Measurements from ENCODE around the gene CDC14B.
"Not testable (repeated sequence)": the region's sequence is repeated elsewhere in the genome, so short reads cannot be mapped to it uniquely, and the experiment has no call there.

CDC14B gene

GRCh38 chr9:96540106-96540505 is 79.5 kb downstream of the CDC14B start:
- DNase-seq (ENCODE audit: low spot score) = no peak

DNA sequence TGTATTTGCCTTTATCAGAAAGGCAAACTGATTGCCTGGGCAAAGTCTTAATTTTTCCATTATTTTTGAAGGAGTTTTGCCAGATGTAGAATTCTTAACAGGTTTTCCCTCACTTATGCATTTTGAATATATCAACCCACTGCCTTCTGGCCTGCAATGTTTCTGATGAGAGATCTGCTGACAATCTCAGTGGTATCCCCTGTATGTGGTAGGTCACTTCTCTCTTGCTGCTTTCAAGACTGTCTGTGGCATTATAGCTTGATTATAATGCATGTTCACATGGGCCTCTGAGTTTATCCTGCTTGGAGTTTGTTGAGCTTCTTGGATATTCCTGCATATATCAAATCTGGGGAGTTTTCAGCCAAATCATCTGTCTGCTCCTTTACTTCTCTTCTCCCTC is 87.5 kb downstream of the CDC14B start:
- no peak for DNase-seq (ENCODE audit: low spot score)

- DNase-seq (ENCODE audit: low spot score) = no peak
Observed at GRCh38 chr9:96524764-96525163, 94.9 kb downstream of the CDC14B start.

DNA sequence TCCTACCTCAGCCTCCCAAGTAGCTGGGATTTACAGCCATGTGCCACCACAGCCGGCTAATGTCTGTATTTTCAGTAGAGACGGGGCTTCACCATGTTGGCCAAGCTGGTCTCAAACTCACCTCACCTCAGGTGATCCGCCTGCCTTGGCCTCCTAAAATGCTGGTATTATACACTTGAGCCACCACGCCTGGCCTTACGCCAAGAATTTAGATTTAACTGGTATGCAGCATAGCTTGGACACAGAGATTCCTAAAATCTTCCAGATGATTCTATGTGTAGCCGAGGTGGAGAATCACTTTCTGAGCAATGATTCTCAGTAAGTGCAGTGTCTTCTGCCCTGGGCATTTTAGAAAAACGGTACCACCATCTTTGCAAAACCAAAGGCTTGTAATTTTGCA is 95.6 kb downstream of the CDC14B start:
- no peak for DNase-seq (ENCODE audit: low spot score)

DNA sequence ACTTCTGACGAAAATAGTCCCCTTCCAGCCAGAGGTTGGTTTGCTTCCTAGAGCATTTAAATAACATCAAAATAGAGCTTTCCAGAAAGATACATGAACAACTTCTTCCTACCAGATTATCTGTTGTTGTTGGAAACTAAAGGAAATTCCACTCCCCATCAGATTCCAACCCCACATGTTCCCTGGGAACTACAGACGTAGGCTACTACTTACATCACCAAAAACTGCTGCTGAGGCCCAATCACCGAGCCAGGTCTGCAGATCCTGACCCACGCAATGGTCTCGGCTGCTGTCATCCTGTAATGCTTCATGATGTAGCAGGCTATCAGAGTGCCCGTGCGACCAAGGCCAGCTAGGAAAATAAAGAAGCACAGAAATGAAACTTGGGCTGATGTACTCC is 96.3 kb downstream of the CDC14B start:
- no peak for DNase-seq (ENCODE audit: low spot score)

- no peak for DNase-seq (ENCODE audit: low spot score)
Observed at GRCh38 chr9:96522366-96522765, 97.3 kb downstream of the CDC14B start.

GRCh38 chr9:96519787-96520186 is 99.9 kb downstream of the CDC14B start:
- no peak for DNase-seq (ENCODE audit: low spot score)

- no peak for DNase-seq (ENCODE audit: low spot score)
Observed at GRCh38 chr9:96519095-96519494, 100.5 kb downstream of the CDC14B start.

GRCh38 chr9:96515621-96516470 is 103.8 kb downstream of the CDC14B start:
- DNase-seq (ENCODE audit: low spot score) = peak; percentile 36

GRCh38 chr9:96514800-96515158 is 104.9 kb downstream of the CDC14B start:
- no peak for DNase-seq (ENCODE audit: low spot score)

DNA sequence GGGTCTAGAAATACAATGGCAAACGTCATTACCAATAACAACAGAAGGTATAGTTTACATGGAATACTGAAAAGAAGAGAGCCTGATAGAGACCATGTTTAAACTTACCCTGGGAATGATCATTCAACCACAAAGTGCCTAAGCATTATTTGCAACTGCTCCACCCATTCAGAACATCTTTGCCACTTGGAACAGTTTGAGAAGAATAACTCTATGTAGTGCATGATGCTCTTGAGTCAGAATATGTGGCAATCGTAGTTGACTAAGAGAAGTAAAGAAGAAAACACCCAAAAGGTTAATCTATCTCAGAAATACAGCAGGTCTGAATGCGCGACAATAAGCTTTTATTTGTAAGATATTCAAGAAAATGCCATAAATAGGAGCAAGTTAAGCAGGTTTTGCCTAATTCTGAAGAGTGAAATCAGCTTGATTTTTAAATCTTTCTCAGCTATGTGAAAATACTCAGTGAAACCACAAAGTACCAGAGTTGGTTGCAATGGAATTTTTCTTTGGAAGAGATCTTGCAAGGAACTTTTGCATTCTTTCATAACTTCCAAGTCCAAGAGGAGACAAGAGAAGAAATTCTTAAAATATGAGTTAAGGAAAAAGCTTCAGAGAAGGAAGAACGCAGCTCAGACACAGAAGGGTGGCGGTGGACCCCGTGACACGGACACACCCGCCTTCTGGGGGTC is 105.4 kb downstream of the CDC14B start:
- DNase-seq (ENCODE audit: low spot score) = peak; percentile 75

DNA sequence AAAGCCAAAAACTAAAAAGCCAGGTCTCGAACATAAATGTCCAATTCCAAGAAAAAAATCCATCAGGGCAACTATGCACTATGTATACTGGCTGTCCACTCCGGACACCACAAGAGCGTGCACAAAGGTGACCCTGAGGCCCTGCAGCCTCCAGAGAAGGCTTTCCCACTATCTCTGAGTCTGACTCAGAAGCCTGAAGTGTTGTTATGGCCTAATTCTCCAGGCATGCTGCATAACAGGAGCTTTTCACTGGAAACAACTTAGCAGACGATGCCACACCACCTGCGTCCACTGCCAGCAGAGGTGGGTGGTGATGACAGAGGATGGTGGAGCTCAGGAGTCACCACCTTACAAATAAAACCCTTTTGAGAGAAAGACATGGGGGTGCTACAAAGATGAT is 106.0 kb downstream of the CDC14B start:
- DNase-seq (ENCODE audit: low spot score) = peak; percentile 63

- DNase-seq (ENCODE audit: low spot score) = no peak
Observed at GRCh38 chr9:96512240-96512639, 107.4 kb downstream of the CDC14B start.

- peak; percentile 26 for DNase-seq (ENCODE audit: low spot score)
Observed at GRCh38 chr9:96510258-96510657, 109.4 kb downstream of the CDC14B start.

DNA sequence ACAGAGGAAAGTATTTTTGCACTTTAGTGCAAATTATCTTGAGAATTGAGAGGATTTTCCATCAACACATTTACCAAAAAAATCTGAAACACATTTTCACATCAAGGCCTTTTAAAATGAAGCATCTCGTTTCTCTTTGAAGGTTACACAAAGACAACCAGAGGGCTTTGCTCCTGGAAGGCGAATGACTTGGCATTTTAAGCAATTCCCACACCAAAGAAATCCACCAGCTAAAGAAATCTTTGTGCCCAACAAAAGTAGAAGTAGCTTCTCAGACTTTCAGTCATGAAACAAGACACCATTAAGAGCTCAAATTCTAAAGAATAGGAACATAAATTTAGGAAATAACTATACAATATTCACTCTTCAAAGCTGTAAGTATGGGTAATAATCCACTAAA is 109.8 kb downstream of the CDC14B start:
- DNase-seq (ENCODE audit: low spot score) = no peak

DNA sequence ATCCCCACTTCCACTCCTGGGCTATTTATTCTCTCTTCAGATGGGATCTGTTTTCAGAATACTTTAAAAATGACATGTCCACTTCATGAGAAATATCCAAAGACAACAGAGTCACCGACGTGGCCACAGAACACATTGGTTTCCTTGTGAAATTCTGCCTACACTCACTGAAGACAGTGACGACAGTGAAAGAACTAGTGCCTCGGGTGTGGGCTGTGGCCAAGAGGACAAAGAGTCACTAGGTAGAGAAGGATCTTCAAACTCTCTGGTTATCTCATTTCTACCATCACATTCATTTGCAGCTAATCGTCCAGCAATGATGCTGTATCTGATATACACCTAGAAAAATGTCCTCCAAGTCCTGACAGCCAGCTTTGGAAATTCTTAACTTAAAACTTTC is 110.6 kb downstream of the CDC14B start:
- DNase-seq (ENCODE audit: low spot score) = no peak

DNA sequence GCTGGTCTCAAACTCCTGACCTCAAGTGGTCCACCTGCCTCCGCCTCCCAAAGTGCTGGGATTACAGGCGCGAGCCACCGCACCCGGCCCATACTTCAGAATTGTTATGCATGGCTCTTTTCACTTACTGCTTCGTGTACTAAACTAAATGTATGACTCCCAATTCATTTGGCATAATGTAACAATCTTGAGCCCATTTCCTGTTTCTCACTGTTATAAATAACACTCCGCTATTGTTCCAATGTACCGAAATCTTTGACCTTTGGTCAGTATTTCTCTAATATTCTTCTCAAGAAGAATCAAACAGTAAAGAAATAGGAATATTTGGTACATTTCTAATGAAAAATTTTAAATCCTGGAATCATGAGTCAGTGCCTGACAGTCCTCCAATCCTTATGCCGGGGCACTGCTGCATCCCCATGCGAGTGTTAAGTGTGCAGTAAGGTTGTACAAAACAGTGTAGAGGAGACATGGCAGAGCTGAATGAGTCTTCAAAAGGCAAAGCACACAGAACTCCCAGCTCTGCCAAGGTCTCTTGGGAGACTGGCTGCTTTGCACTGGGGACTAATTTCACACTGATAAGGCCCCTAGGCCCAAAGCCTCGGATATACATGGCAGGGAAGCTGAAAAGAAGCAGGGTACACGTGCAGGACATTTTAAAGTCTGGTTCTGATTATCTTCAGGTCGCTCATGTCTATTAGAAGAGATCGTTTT is 111.3 kb downstream of the CDC14B start:
- no peak for DNase-seq (ENCODE audit: low spot score)

- DNase-seq (ENCODE audit: low spot score) = no peak
Observed at GRCh38 chr9:96505316-96505991, 114.2 kb downstream of the CDC14B start.

DNA sequence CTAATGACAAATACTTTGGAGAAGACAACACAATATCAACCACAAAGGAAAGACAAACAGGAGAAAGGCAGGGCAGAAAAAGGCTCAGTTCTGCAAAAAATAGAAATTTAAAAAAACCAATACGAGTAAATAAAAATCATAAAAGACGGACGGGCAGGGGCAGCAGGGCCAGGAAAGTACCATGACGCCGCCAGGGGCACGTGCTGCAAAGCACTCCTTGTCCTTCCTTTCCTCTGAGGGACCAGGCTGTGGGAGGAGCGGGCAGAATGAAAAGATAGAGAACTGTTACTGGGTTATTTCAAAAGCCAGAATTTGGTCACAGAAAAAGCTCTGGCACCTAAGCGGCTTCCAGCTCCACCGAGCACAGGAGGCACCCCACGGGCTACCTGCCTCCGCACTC is 115.7 kb downstream of the CDC14B start:
- no peak for DNase-seq (ENCODE audit: low spot score)

GRCh38 chr9:96503374-96503748 is 116.3 kb downstream of the CDC14B start:
- DNase-seq (ENCODE audit: low spot score) = not testable (repeated sequence)

GRCh38 chr9:96502539-96503373 is 116.9 kb downstream of the CDC14B start:
- DNase-seq (ENCODE audit: low spot score) = no peak
